HepG2 (cell line): ENCODE results near the gene DQX1. TPM values are rescaled to one million over a fixed set of nuclear protein-coding genes. Genes with fewer than 3 reads are reported as not detected.

Source experiments
- AHDC1 ChIP-seq: sonication (generic); formaldehyde crosslinking; IDR thresholded peaks from 2 replicates; pipeline ENCODE4 v1.5.1; 2020; ENCODE audit warnings: mild to moderate bottlenecking, missing genetic modification reagents, borderline replicate concordance
- ARHGAP35 ChIP-seq: sonication (generic); formaldehyde crosslinking; IDR thresholded peaks from 2 replicates; pipeline ENCODE4 v1.9.0; 2022; ENCODE audit warnings: mild to moderate bottlenecking, inconsistent platforms, moderate library complexity, missing genetic modification reagents, borderline replicate concordance
- ETV5 ChIP-seq: IDR thresholded peaks from 2 replicates; pipeline ENCODE4 v1.6.1; 2018; ENCODE audit warnings: missing biosample characterization, missing genetic modification reagents, inconsistent platforms, borderline replicate concordance
- GATA4 ChIP-seq: sonication (generic); IDR thresholded peaks from 2 replicates; pipeline ENCODE4 v1.6.1; 2016; ENCODE audit warnings: antibody characterized with exemption, low read depth, borderline replicate concordance
- HDAC1 ChIP-seq: sonication (generic); formaldehyde crosslinking; IDR thresholded peaks from 2 replicates; pipeline ENCODE4 v1.5.1; 2020; ENCODE audit warnings: mild to moderate bottlenecking, missing genetic modification reagents
- IRF9 ChIP-seq: sonication (generic); formaldehyde crosslinking; IDR thresholded peaks from 2 replicates; pipeline ENCODE4 v1.8.0; 2022; ENCODE audit warnings: missing genetic modification reagents, mild to moderate bottlenecking, borderline replicate concordance
- MTF2 ChIP-seq: sonication (generic); formaldehyde crosslinking; IDR thresholded peaks from 2 replicates; pipeline ENCODE4 v1.5.0; 2020; ENCODE audit warnings: missing genetic modification reagents, borderline replicate concordance
- NR2C2 ChIP-seq: sonication (generic); formaldehyde crosslinking; IDR thresholded peaks from 2 replicates; pipeline ENCODE4 v1.4.0; 2020; ENCODE audit warnings: missing genetic modification reagents, mild to moderate bottlenecking, moderate library complexity, borderline replicate concordance
- SKIL ChIP-seq: sonication (generic); formaldehyde crosslinking; IDR thresholded peaks from 2 replicates; pipeline ENCODE4 v1.8.0; 2022; ENCODE audit warnings: missing genetic modification reagents, mild to moderate bottlenecking, moderate library complexity, borderline replicate concordance
- TCF7 ChIP-seq: sonication (generic); IDR thresholded peaks from 2 replicates; pipeline ENCODE4 v1.6.1; 2016; ENCODE audit warnings: antibody characterized with exemption, low read depth
- ZNF136 ChIP-seq: sonication (generic); formaldehyde crosslinking; IDR thresholded peaks from 2 replicates; pipeline ENCODE4 v1.8.1; 2022; ENCODE audit warnings: low read depth, mild to moderate bottlenecking, moderate library complexity, missing genetic modification reagents
- ZNF207 ChIP-seq: fragments of 450-650 bp; IDR thresholded peaks from 2 replicates; pipeline ENCODE4 v1.6.1; 2016; ENCODE audit warnings: antibody characterized with exemption, borderline replicate concordance
- ZNF343 ChIP-seq: sonication (generic); formaldehyde crosslinking; IDR thresholded peaks from 2 replicates; pipeline ENCODE4 v1.4.0; 2020; ENCODE audit warnings: mild to moderate bottlenecking, missing genetic modification reagents
- ZNF512B ChIP-seq: sonication (generic); formaldehyde crosslinking; IDR thresholded peaks from 2 replicates; pipeline ENCODE4 v1.5.1; 2020; ENCODE audit warnings: missing genetic modification reagents, mild to moderate bottlenecking, borderline replicate concordance
- ZNF672 ChIP-seq: sonication (generic); formaldehyde crosslinking; IDR thresholded peaks from 2 replicates; pipeline ENCODE4 v1.8.1; 2022; ENCODE audit warnings: missing genetic modification reagents
- ZZZ3 ChIP-seq: sonication (generic); formaldehyde crosslinking; IDR thresholded peaks from 2 replicates; pipeline ENCODE4 v1.4.0; 2020; ENCODE audit warnings: missing genetic modification reagents, mild to moderate bottlenecking, borderline replicate concordance
- polyA plus RNA-seq, 8 experiments: library from polyadenylated mRNA; depleted of rRNA in 3 of 8; stranded (reverse) in 7 of 8; unstranded in 1 of 8; fragments of >200 nt; fragmentation: Illumina TruSeq in 4 of 8; extraction: Trizol in 4 of 8; gene quantifications; 2 replicates each; pipeline versions ENCODE4 v1.2.1 to v1.2.3, GENCODE V29; 2011 to 2016; ENCODE audit warnings: low read depth in 4 of 8, missing spikeins in 1 of 8, mixed read lengths in 1 of 8; ENCODE audit not compliant: insufficient read depth in 1 of 8
- total RNA-seq, 5 experiments: library from RNA; depleted of rRNA; stranded (reverse); fragments of >200 nt; fragmentation: Illumina TruSeq; extraction: Trizol; gene quantifications; 2 replicates each; pipeline ENCODE4 v1.2.3, GENCODE V29; 2016; ENCODE audit warnings: low read depth in 1 of 5

DQX1 gene
- total and polyA plus RNA-seq, 2 of the 13 experiments (the other 11 are each of a cell fraction or from before 2014, with no cell fraction given) = 27.6 to 89.8 TPM

- peak; percentile 87; the same call in 1 of the 2 replicates for TF ChIP-seq AHDC1 (CRISPR knock-in tag)
- TF ChIP-seq HDAC1 = peak; percentile 88
- no peak for TF ChIP-seq MTF2
- TF ChIP-seq IRF9 = peak; percentile 35; the same call in 1 of the 2 replicates
- TF ChIP-seq ZNF136 = 0 out of 2 replicates have a peak, but pooled peaks have one; percentile 65
- TF ChIP-seq SKIL (CRISPR knock-in tag) = peak; percentile 83
- peak; percentile 83 for TF ChIP-seq NR2C2 (CRISPR knock-in tag)
- TF ChIP-seq ZNF672 (CRISPR knock-in tag) = peak; percentile 91
- no peak for TF ChIP-seq ARHGAP35 (CRISPR knock-in tag)
- no peak for TF ChIP-seq ZNF207
- no peak for TF ChIP-seq ZNF343 (CRISPR knock-in tag)
- peak; percentile 34; the same call in 1 of the 2 replicates for TF ChIP-seq ETV5 (CRISPR knock-in tag)
- 0 out of 2 replicates have a peak, but pooled peaks have one; percentile 55 for TF ChIP-seq ZNF512B (CRISPR knock-in tag)
- TF ChIP-seq GATA4 = peak; percentile 81; the same call in 1 of the 2 replicates
- no peak for TF ChIP-seq ZZZ3 (CRISPR knock-in tag)
- TF ChIP-seq TCF7 = peak; percentile 98
These were observed 37.2 kb downstream of the DQX1 start (continued) for GRCh38 chr2:74488643-74489481.
